NCI-H1436 (cell line): ENCODE results near the gene SMIM27.

Experiments
- DNase-seq: peaks from one replicate; lab custom pipeline; 2025; lab: John Stamatoyannopoulos, UW

Gene SMIM27

DNA sequence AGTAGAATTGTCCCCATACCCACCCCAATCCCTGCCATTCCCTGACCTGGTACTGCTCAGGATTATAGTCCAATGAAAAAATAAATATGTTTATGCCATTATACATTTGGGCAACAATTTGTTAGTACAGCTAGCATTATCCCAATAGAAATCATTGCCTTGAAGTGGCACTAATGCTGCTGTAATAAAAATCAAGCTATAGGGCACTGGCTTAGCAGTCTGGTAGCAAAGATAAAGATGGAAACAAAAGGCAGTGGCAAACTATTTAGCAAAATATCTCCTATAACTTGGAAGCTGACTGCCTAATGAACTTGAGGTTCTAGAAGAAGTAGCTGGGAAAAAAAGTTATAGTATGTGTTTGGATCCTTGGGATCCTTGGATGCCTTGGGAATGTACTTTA, 2.5 kb downstream of the SMIM27 start:
- no peak for DNase-seq

DNA sequence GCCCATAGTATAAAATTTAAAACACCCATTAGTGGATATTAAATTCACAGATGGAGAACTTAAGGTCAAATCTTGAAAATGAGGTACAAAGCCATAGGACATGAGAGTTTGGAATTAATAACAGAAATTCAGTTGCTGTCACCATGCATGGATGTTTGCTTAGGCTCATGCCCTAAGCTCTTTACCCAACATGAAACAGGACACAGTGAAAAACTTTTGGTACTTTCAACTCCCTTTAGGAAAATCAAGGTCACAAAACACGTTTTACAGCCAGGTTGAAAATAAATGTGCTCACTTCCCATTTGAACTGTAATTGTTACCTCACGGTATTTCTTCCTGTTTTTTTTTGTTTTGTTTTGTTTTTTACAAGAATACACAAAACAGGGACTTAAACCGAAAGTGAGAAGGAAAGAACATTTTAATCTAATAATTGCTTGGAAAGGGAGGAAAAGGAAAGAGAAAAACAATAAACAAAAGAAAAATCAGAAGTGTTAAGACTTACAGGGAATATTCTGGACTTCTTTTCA, 6.3 kb downstream of the SMIM27 start:
- no peak for DNase-seq

DNA sequence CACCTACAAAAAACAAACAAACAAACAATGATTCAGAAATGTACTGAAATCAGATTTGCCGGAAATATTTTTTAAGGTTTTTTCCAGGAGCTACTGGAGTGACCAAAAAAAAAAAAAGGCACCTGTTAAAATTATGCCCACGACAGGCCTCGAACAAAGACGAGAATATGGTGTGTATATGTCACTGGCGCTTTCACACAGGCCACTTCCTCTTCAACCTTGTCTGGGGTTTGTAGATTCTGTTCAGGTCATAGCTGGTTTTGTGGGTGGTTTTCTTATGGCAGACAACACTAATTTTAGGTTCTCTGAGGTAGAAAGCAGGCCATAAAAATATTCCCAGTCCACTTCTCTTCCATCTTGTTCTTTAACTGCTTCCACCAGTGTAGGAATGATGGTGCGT, 13.8 kb downstream of the SMIM27 start:
- DNase-seq: no peak

DNA sequence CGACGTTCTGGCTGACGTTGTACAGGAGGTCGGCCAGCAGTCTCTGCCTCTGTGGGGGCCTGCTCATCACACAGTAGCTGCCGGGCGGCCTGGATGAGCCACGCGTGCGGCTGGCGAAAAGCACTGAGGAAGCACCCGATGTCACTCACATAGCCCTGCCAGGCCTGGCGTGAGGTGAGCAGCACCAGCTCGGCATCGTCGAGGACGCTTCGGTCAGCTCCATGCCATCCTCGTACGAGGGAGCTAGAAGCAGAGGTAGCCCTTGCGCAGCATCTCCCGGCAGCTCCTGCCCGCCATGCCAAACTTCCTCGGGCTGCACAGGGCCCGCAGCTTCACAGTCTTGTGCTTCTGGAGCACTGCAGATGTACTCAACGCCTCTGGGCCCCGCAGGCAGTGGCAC, 14.6 kb downstream of the SMIM27 start:
- no peak for DNase-seq

DNA sequence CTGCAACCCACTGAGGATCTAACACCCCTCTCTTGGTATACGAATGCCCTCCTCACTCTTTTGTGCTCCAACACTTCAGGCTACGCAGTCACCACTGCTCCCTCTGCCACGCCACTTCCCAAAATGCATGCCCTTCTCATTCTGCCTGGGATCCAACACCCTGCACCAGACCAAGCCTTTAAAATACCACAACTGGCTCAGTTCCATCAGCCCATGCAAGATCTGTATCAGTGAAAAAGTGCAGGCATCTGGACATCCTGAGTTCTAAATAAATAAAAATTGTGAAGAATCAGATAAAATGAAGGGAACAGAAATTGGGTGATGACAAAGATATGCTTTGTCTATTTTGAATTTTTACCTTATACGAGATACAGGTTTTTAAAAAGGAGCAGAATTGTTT, 18.1 kb downstream of the SMIM27 start:
- no peak for DNase-seq

DNA sequence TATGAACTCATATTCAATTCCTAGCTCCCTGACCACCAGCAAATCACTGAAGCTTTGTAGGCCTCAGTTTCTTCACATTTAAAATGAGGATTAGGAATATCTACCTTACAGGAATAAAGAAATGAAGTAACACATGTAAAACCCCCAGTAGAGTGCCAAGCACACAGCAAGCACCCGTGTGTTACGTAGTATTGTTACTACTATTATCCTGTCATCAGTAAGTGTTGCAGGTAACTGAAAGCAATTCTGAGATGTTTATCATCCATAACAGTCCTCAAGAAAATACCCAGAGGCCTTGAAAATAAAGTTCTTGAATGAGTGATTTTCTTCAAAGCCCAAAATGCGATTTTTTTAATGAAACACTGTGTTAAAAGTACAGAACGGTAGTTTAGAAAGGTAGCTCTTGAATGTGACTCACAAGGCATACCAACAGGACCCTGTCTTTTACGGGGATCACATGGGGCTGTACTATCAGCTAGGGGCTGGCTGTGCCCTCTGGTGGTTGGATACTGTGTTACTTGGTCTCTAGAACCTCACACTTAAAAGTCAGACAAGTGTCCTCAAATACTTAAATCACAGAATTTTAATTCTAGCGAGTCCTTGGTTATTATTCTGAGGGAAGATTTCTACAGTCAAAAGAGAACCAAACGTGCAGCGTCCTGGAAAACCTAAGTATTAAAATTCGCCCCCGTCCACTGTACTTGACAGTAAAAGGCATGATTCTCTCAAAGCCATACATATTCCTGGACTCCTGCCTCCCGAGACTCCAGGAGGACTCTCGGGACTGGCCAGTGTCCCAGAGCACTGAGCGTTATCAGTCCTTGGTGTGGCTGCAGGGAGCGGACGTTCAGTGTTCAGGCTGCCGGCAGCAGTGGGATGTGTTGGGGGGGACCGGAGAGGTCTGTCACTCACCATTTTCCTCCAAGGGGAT, 20.1 kb downstream of the SMIM27 start:
- peak; percentile 61 for DNase-seq

DNA sequence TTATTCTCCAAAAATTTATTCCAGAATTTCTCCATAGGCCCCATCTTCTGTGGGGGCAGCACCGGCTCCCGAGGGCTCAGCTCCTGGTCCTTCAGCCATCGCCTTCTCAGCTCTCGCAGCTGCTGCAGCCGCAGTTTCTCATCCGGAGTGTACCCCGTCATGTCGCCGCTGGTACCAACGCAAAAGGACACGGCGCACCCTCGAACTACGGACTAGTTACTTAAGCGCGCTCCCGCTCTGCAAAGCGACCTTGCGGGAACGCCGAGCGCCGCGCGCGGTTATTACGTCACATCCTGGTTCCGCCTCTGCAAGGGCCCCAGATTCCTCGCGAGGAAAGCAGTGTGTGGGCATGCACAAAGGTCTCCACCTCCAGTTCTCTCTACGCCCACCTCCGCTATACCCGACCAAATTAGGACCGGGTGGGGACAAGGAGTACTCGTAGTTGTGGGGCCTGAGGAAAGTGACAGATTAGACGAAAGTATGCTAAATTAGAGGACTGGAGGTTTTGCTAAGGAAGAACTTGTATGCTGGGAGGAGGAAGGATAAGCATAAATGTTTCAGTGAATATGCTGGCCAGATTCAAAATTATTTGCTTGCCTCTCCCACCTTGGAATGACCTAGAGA, 20.9 kb downstream of the SMIM27 start, which contains the start of gene NDUFB6:
Gene NDUFB6 (minus strand): TSS at position 260 of the 624 bp plus-strand sequence. CDS start 99 bp downstream, at position 161.
- DNase-seq: peak; percentile 88

DNA sequence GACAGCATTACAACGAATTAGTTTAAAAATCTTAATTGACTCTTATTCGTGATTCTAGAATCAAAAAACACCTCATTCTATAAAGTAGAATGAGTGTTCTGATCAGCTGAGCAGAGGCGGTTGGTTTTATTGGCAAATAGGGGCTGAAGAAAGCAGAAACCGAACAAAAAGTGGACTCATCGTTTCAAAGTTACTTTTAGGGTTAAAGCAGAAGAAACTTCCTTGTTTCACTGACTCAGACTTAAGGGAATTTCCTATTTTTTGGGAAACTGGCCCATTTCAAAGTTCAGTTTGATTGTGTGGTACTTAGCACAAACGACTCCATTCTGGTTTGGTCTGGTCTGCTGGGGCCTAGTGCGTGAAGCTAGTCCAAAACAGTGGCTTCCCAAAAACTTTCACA, 21.7 kb downstream of the SMIM27 start:
- no peak for DNase-seq

DNA sequence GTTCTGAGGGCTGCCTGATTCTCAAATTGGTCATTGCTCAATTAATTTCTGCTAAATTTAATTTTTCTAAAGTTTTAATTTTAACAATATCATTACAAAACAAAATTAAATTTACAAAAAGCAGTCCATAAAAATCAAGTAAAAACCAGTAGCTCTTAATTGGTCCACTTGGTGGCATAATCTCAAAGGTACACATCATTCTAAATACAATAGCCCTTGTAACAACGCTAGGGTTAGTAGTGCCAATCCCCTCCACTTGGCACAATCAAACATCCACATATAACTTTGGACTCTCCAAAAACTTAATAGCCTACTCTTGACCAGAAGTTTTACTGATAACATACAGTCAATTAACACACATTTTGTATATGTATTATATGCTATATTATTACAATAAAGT, 22.7 kb downstream of the SMIM27 start:
- no peak for DNase-seq

DNA sequence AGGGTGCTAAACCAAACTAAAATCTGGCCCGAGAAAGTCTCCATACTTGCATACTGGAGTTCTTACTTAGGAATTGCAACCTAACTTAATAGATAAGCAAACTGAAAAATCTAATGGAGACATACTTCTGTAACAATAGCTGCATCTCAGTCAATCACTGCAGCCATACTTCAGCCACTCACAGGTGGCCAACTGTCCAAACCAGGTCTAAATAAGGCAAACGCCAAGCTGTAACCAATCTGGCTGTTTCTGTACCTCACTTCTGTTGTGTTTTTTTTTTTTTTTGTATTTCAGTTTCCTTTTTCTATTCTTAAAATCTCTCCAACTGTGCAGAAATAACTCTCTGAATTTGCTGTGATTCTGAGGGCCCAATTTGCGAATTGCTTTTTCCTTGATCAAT, 25.2 kb downstream of the SMIM27 start:
- no peak for DNase-seq

DNA sequence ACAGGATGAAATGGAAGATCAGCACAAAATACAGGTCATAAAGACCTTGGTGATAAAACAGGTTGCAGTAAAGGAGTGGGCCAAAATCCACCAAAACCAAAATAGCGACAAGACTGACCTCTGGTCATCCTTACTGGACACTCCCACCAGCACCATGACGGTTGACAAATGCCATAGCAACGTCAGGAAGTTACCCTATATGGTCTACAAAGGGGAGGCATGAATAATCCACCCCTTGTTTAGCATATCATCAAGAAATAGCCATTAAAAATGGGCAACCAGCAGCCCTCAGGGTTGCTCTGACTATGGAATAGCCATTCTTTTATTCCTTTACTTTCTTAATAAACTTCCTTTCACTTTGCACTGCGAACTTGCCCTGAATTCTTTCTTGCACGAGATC, 26.8 kb downstream of the SMIM27 start:
- no peak for DNase-seq

DNA sequence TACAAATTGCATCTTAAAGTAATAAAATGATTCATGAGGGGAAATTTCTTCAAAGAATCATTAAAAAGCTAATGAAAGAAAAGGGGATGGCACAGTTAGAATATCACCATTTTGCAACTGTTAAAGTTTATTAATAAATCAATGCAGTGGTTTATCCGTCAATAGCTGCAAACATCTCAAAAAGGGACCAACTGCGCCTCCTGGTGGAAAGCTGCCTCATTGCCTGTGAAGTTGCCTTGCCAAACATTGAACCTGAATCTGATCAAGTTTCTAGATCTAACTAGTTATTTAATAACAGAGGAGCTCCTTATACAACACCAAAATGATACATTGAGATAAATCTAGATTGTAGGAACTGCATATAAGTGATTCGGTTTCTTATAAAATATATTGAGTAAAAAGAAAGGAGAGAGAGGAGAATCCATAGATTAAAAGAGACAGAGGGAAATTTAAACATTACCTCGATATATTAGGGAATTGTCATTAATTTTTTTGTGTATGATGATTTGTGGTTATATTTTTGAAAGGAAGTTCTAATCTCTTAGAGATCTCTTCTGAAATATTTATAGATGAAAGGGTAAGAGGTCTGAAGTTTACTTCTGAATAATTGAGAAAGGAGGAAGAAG, 27.7 kb downstream of the SMIM27 start:
- peak; percentile 51 for DNase-seq

DNA sequence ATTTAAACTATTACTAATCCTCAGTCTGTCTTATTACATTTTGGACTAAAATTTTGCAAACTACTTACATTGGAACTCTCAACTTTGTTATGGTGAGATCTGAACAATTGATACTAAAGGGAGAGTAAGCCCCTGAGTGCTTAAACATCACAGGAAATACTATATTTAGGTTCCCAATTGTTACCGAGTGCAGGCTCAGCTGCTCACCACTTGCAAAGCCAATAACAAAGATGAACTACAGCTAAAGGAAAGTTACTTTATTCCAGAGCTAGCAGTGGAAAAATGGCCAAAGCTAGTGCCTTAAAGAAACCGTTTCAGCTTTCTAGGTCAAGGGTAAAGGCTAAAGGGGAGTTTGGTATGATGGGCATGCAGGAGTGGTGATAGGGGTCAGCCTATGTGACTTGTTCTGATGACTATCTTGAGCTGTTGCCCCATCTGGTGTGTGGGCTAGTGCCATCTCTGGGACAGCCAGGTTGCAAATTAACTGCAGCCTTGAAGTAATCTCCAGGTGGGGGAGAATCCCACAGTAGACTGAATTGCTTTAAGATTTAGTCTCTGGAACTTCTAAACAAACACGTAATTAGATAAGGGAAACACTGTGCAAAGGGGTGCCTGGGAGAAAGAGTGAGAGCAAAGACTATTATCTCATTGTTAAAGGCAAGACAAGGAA, 28.6 kb downstream of the SMIM27 start:
- DNase-seq: no peak

DNA sequence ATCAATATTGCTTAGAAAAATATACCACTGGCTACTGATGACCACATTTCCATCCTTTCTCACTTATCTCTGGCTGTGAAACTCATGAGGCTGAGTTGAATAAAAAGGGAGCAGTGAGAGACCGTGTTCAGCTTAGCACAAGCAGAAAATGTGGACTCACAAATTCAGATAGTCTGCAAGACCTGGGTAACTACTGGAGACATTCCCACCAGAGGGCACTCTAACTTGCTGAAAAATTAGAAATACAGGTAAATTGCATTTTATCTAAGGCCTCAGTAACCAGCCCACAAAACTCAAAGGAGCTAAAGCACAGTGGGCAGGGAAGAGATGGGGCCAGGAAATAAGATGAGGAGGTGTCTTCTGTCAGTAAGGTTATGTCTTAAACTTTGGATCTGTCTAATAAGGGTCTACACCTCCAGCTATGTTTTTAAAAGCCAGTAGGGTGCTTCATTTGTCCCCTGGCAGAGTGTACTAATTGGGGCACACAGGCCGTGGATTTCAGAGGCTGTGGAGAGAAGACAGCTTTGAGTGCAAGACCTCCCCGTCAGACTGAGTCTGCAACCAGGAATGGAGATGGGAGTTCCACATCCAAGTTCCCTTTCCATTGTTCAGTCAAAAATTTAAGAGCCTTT, 29.5 kb downstream of the SMIM27 start:
- DNase-seq: peak; percentile 40

DNA sequence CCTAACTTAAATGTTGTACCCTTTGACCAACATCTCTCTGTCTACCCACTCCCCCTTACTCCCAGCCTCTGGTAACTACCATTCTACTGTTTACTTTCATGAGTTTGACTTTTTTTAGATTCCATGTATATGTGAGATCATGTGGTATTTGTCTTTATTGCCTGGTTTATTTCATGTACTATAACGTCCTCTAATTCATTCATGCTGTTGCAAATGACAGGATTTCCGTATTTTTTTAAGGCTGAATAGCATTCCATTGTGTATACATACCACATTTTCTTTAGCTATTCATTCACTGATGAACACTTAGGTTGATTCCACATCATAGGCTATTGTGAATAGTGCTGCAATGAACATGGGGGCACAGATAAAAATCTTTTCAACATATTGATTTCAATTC, 32.7 kb downstream of the SMIM27 start:
- DNase-seq: no peak

DNA sequence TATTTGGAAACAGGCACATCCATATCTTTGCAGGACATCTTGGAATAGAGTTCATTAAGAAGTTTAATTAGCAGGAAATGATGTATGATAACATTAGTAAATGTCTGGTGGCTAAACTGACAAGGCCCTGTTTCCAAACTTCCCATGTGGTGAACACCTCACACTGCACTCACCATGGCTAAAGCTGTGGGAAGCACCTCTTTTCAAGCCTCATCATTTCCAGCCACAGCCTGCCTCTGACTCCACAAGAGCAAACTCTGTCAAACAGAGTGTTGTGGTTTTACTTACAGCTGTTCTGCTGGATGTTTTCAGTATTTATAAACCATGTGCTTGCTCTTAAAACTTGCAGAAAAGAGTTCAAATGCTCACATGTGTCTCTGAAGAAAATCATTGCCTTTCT, 35.8 kb downstream of the SMIM27 start:
- DNase-seq: no peak

DNA sequence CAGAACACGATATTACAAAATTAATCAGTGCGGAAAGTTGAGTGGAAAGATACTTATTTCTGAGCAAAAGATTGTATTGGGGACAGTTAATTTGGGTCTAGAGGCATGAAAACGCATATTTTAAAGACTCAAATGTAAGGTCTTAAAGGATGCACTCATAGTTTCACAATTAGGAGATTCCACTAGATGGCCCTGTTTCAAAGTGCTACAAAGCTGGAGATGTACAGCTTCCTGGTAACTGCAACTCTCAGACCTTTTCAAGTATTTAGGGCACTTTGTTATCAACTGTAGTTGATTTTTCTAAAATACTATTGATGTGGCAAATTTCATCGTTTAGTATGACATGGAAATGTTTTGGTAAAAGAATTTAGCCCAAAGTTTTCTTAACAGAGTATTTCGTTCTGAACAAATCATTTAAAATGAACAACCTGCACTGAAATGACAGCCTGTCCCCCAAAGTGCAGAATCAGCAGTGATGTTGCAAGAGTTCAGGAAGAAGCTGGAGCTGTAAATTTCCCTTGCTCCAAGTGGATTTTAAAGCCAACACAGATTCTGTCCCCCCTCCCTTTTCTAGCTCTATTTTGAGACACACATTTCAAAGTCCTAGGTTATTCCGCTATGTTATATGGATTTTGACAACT, 37.1 kb downstream of the SMIM27 start:
- DNase-seq: no peak

DNA sequence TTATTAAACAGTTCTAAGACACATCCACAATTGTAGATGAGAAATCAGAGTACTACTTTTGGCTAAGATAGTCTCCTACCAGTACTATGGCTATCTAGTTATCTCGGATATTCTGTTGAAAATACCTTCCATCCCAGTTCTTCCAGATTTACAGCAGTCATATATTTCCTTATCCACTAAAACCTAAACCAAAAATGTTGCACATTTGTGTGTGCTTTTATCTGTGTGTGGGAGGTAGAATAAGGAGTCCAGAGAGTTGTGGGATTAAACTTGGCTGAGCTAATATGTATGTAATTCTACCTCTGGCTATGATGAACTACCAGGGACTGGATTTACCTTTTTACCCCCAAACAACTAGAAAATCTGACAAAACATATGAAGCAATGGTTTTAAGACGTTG, 38.3 kb downstream of the SMIM27 start:
- no peak for DNase-seq

DNA sequence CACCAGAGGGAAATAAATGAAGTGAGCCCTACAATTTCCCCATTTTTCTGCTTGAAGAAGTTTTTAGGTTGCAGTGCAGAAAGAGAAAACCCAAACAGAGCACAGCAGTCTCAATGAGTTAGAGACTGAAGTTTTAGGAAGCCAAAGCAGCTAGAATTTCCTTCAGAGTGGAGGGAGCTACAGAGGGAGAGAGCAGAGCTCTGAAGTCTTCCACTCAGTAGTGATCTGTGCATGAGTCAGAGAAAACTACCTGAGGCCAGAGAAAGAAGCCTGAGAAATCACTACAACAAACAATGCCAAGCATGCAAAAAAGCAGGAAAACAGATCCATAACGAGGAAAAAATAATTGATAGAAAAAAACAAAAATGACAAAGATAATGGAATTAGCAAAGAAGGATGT, 38.8 kb downstream of the SMIM27 start:
- DNase-seq: no peak

DNA sequence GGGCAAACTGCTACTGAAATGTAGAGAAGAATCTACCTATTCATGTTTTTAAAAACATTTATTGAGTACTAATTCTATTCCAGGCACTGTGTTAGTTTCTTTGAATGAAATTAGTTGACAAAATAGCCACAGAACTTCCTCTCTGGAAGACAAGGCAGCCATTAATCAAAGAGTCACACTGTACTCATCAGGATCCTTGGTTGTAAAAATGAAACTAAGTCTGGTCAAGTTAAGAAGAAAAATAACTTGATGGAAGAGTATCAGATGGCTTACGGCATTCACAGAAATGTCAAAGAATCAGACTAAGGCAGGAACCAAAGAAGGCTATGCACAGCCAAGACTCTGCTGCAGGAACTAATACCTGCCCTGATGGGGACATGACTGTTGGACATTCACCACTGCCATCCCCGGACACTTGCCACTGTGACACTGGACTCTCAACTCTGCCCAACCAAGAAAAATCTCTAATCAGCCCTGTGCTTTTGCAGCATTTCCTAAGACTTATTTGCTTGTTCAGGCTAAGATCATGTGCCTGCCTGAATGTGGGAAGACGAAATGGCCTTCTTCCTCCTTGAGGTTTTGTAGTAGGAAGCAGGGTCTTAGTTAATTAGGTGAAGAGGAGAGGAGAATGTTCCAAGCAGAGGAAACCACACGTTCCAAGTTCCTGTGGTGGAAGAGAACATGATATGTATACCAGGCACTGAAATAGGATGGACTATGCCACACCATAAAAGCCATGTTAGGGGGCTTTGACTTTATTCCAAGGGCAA, 44.2 kb downstream of the SMIM27 start:
- no peak for DNase-seq
